H9 (cell line): ENCODE data around the gene MYO7B. TPM values are rescaled to one million over a fixed set of nuclear protein-coding genes. Genes with fewer than 3 reads are reported as not detected.

Source experiments
- DNase-seq: peaks from one replicate; pipeline ENCODE4 v3.0.0-alpha.2; 2017
- H2AFZ ChIP-seq: one replicate; pipeline ENCODE4 v1.6.1; 2013; ENCODE audit warnings: mild to moderate bottlenecking, low read length, control low read depth, moderate library complexity
- H2AK5ac ChIP-seq: 2 replicates; pipeline ENCODE4 v1.6.1; 2013; ENCODE audit warnings: low read length, control low read depth, mixed read lengths; ENCODE audit not compliant: insufficient read length
- H2BK120ac ChIP-seq: one replicate; pipeline ENCODE4 v1.6.1; 2013; ENCODE audit warnings: low read depth, mild to moderate bottlenecking, low read length, control low read depth, inconsistent platforms; ENCODE audit not compliant: poor library complexity, severe bottlenecking
- H2BK12ac ChIP-seq: 2 replicates; pipeline ENCODE4 v1.6.1; 2013; ENCODE audit warnings: low read length, control low read depth, mixed read lengths, low read depth; ENCODE audit not compliant: insufficient read length
- H2BK15ac ChIP-seq: 2 replicates; pipeline ENCODE4 v1.6.1; 2013; ENCODE audit warnings: low read depth, low read length, control low read depth
- H2BK20ac ChIP-seq: one replicate; pipeline ENCODE4 v1.6.1; 2013; ENCODE audit warnings: low read depth, mild to moderate bottlenecking, low read length, control low read depth, inconsistent platforms; ENCODE audit not compliant: poor library complexity, severe bottlenecking
- H2BK5ac ChIP-seq: 2 replicates; pipeline ENCODE4 v1.6.1; 2013; ENCODE audit warnings: low read length, control low read depth, mixed read lengths; ENCODE audit not compliant: insufficient read length
- H3K14ac ChIP-seq: 2 replicates; pipeline ENCODE4 v1.6.1; 2013; ENCODE audit warnings: low read length, control low read depth; ENCODE audit not compliant: insufficient read depth
- H3K18ac ChIP-seq: 2 replicates; pipeline ENCODE4 v1.6.1; 2013; ENCODE audit warnings: low read depth, mild to moderate bottlenecking, mixed read lengths, low read length, control low read depth; ENCODE audit not compliant: insufficient read length
- H3K23ac ChIP-seq: 2 replicates; pipeline ENCODE4 v1.6.1; 2013; ENCODE audit warnings: low read length, control low read depth, mixed read lengths, low read depth; ENCODE audit not compliant: insufficient read length
- H3K23me2 ChIP-seq: 2 replicates; pipeline ENCODE4 v1.6.1; 2013; ENCODE audit warnings: low read depth, mild to moderate bottlenecking, mixed read lengths, low read length, control low read depth; ENCODE audit not compliant: insufficient read length, poor library complexity, severe bottlenecking
- H3K27ac ChIP-seq: 2 replicates; pipeline ENCODE4 v1.5.1; 2013; ENCODE audit warnings: low read length, control low read depth, mixed read lengths, low read depth; ENCODE audit not compliant: insufficient read length
- H3K27me3 ChIP-seq: 2 replicates; pipeline ENCODE4 v1.6.1; 2013; ENCODE audit warnings: low read length, control low read depth, inconsistent platforms; ENCODE audit not compliant: insufficient read depth
- H3K4ac ChIP-seq: 2 replicates; pipeline ENCODE4 v1.6.1; 2013; ENCODE audit warnings: low read depth, mild to moderate bottlenecking, control low read depth, inconsistent platforms, low read length, moderate library complexity
- H3K4me1 ChIP-seq: 2 replicates; pipeline ENCODE4 v1.6.1; 2013; ENCODE audit warnings: low read length, control low read depth, inconsistent platforms; ENCODE audit not compliant: insufficient read depth
- H3K4me2 ChIP-seq: 2 replicates; pipeline ENCODE4 v1.6.1; 2013; ENCODE audit warnings: low read length, control low read depth, mixed read lengths; ENCODE audit not compliant: insufficient read length, insufficient read depth
- H3K56ac ChIP-seq: 2 replicates; pipeline ENCODE4 v1.6.1; 2013; ENCODE audit warnings: low read depth, mild to moderate bottlenecking, mixed read lengths, low read length, control low read depth; ENCODE audit not compliant: insufficient read length
- H3K79me1 ChIP-seq: 2 replicates; pipeline ENCODE4 v1.6.1; 2013; ENCODE audit warnings: low read depth, mild to moderate bottlenecking, moderate library complexity, low read length, control low read depth, inconsistent platforms; ENCODE audit not compliant: insufficient read depth, poor library complexity, severe bottlenecking
- H3K79me2 ChIP-seq: 2 replicates; pipeline ENCODE4 v1.6.1; 2013; ENCODE audit warnings: low read length, control low read depth, inconsistent platforms; ENCODE audit not compliant: insufficient read depth
- H3K9ac ChIP-seq: 2 replicates; pipeline ENCODE4 v1.6.1; 2013; ENCODE audit warnings: low read length, control low read depth, mixed read lengths; ENCODE audit not compliant: insufficient read length; ENCODE audit errors: extremely low read depth
- H3K9me3 ChIP-seq: one replicate; pipeline ENCODE4 v1.6.1; 2013; ENCODE audit warnings: low read depth, low read length, inconsistent platforms; ENCODE audit not compliant: control insufficient read depth
- H3T11ph ChIP-seq: one replicate; pipeline ENCODE4 v1.6.1; 2013; ENCODE audit warnings: mild to moderate bottlenecking, low read length, control low read depth, inconsistent platforms
- H4K20me1 ChIP-seq: one replicate; pipeline ENCODE4 v1.6.1; 2013; ENCODE audit not compliant: control insufficient read depth, insufficient read length, insufficient read depth
- H4K5ac ChIP-seq: 2 replicates; pipeline ENCODE4 v1.6.1; 2013; ENCODE audit warnings: low read depth, mild to moderate bottlenecking, mixed read lengths, low read length, control low read depth; ENCODE audit not compliant: insufficient read length
- H4K8ac ChIP-seq: replicated peaks from 2 replicates; pipeline ENCODE4 v1.6.1; 2013; ENCODE audit warnings: low read length, control low read depth, mixed read lengths, low read depth; ENCODE audit not compliant: insufficient read length
- H4K91ac ChIP-seq: 2 replicates; pipeline ENCODE4 v1.6.1; 2013; ENCODE audit warnings: low read depth, mild to moderate bottlenecking, moderate library complexity, mixed read lengths, low read length, control low read depth; ENCODE audit not compliant: insufficient read length
- H3K27ac Mint-ChIP-seq, 3 experiments: 2 replicates in 2 of 3; 3 replicates in 1 of 3; pipeline ENCODE4 v1.8.0; 2020 to 2021; ENCODE audit warnings: mixed read lengths in 3 of 3, mild to moderate bottlenecking in 1 of 3, moderate library complexity in 1 of 3
- H3K27me3 Mint-ChIP-seq: 2 replicates; pipeline ENCODE4 v1.8.0; 2021; ENCODE audit warnings: low read depth, mild to moderate bottlenecking, moderate library complexity, mixed read lengths
- H3K36me3 Mint-ChIP-seq, 3 experiments: 2 replicates in 2 of 3; 3 replicates in 1 of 3; pipeline ENCODE4 v1.8.0; 2020 to 2021; ENCODE audit warnings: low read depth in 3 of 3, mixed read lengths in 3 of 3; ENCODE audit not compliant: insufficient read depth in 1 of 3
- H3K4me1 Mint-ChIP-seq, 2 experiments: 2 replicates each; pipeline ENCODE4 v1.8.0; 2020; ENCODE audit warnings: mixed read lengths in 2 of 2
- H3K4me3 Mint-ChIP-seq, 2 experiments: 2 replicates in 1 of 2; 3 replicates in 1 of 2; pipeline ENCODE4 v1.8.0; 2020 to 2021; ENCODE audit warnings: mild to moderate bottlenecking in 2 of 2, mixed read lengths in 2 of 2, moderate library complexity in 1 of 2
- H3K9me3 Mint-ChIP-seq, 2 experiments: 2 replicates in 1 of 2; 3 replicates in 1 of 2; pipeline ENCODE4 v1.8.0; 2020; ENCODE audit warnings: mild to moderate bottlenecking in 2 of 2, mixed read lengths in 2 of 2, moderate library complexity in 1 of 2
- CTCF ChIP-seq: fragments of 200-600 bp; sonication (generic); conservative IDR thresholded peaks from 3 replicates; pipeline ENCODE4 v1.8.0; 2021; ENCODE audit warnings: antibody characterized with exemption, mild to moderate bottlenecking
- WGBS: extraction: QIAGEN DNeasy Blood & Tissue Kit; methylation state at CpG from one replicate; pipeline ENCODE4 v1.1.7; 2013; ENCODE audit warnings: missing lambda C conversion rate, low lambda C conversion rate, mixed read lengths; ENCODE audit not compliant: insufficient read length; ENCODE audit errors: extremely low coverage; 5-methylcytosine and 5-hydroxymethylcytosine counted together
- total RNA-seq: library from RNA; stranded (reverse); gene quantifications from 2 replicates; pipeline ENCODE4 v1.2.1, GENCODE V29; 2021

The MYO7B gene
- total RNA-seq, 1 experiment from 2014 or later: not detected

GRCh38 chr2:127541809-127542208, 6.3 kb downstream of the MYO7B start:
- Histone ChIP-seq H3K79me2 (no peaks in the 10 kb centered on the region), H3K79me1 (no peaks in the 10 kb centered on the region), H2AFZ (no peak overlapping the region), H4K20me1 (no peaks in the 10 kb centered on the region), H3K23ac (no peak overlapping the region), H3K9ac (no peak overlapping the region), H2AK5ac (no peak overlapping the region), H4K91ac (no peak overlapping the region), H3K18ac (no peak overlapping the region), H3K9me3 (no peaks in the 10 kb centered on the region), H2BK120ac (no peak overlapping the region), H3K27ac (no peak overlapping the region), H3K4me1 (no peaks in the 10 kb centered on the region), H3K27me3 (no peaks in the 10 kb centered on the region), H2BK5ac (no peak overlapping the region), H3K4me2 (no peak overlapping the region), H2BK20ac (no peak overlapping the region), H3K56ac (no peak overlapping the region), H4K8ac (no peak overlapping the region), H3K23me2 (no peaks in the 10 kb centered on the region), H3K14ac (no peak overlapping the region), H4K5ac (no peak overlapping the region), H3K4ac (no peak overlapping the region), H3T11ph (no peak overlapping the region), H2BK12ac (no peak overlapping the region), H2BK15ac (no peak overlapping the region)
- Mint-ChIP-seq H3K4me1 (no peaks in the 10 kb centered on the region; a peak in 1 of 4 replicates), H3K4me3 (no peak overlapping the region), H3K27me3 (peaks cover 42% of the 10 kb centered on the region), H3K27ac (no peak overlapping the region), H3K36me3 (no peaks in the 10 kb centered on the region), H3K9me3 (no peaks in the 10 kb centered on the region; a peak in 1 of 5 replicates)
- no CpG with 5 or more reads among the region's 7 CpGs for WGBS
- no peak for DNase-seq
- no peak for TF ChIP-seq CTCF
